ENCODE data around the gene RNF32. TPM values are rescaled to one million over a fixed set of nuclear protein-coding genes. Genes with fewer than 3 reads are reported as not detected.

RNF32 gene
- total RNA-seq, 1 experiment from 2014 or later: 3.5 TPM

- H3K27ac ChIP-seq (ENCODE audit: low read length): no peak overlapping the region
- intact Hi-C loops (cut with micrococcal nuclease; ENCODE audit: unreplicated experiment) (loop anchor here (5.0 to 10.0 kb wide), 2 partner anchors 112 to 856 kb away; no protein-coding TSS in a partner anchor), in situ Hi-C loops (cut with HindIII; ENCODE audit: low pct_unique_long_range_greater_than_20kb, low sequenced_read_pairs) (no loop called here)
- no peaks in the 10 kb centered on the region for H3K27me3 ChIP-seq (ENCODE audit: control insufficient read depth, insufficient read depth, low read length)
- H3K4me3 ChIP-seq (ENCODE audit: low read depth in 2 of 2, low read length in 2 of 2): no peak overlapping the region
- H3K4me1 ChIP-seq (ENCODE audit: control insufficient read depth, insufficient read depth, low read length): no peaks in the 10 kb centered on the region
- no peak; the same call in 1 of the 2 replicates for ATAC-seq
- no peaks in the 10 kb centered on the region for H3K36me3 ChIP-seq (ENCODE audit: control insufficient read depth, insufficient read depth, low read length)
- H3K9me3 ChIP-seq (ENCODE audit: control insufficient read depth, insufficient read depth, low read depth, low read length): no peaks in the 10 kb centered on the region
- BruUV-seq (replicated peaks): no TSS peak
- CTCF ChIA-PET: no interaction called here
- POLR2A ChIA-PET: no interaction called here
- no peak for TF ChIP-seq SIN3A (IDR thresholded peaks at IDR 0.05; ENCODE audit: borderline replicate concordance, insufficient read depth, low read depth, low read length)
- no peak for TF ChIP-seq POLR2AphosphoS5 (IDR thresholded peaks at IDR 0.05; ENCODE audit: low read depth, low read length)
- no peak for TF ChIP-seq REST (IDR thresholded peaks at IDR 0.05; ENCODE audit: insufficient read depth in 1 of 2, low read depth in 2 of 2, low read length in 1 of 2)
- no peak for TF ChIP-seq CTCF (IDR thresholded peaks at IDR 0.05)
- TF ChIP-seq TCF7L2 (IDR thresholded peaks at IDR 0.05; ENCODE audit: low read depth, low read length): no peak
- DNase-seq (ENCODE audit: low read depth, low spot score): no peak
These were observed 12.5 kb downstream of the RNF32 start for GRCh38 chr7:156652886-156653568.

- no peak for DNase-seq (ENCODE audit: low read depth, low spot score)
- ChIA-PET POLR2A (no interaction called here), CTCF (no interaction called here)
- in situ Hi-C loops (cut with HindIII; ENCODE audit: low pct_unique_long_range_greater_than_20kb, low sequenced_read_pairs) (no loop called here), intact Hi-C loops (cut with micrococcal nuclease; ENCODE audit: unreplicated experiment) (loop anchor here (5.0 to 10.0 kb wide), 2 partner anchors 110 to 857 kb away; no protein-coding TSS in a partner anchor)
- no peaks in the 10 kb centered on the region for H3K27me3 ChIP-seq (ENCODE audit: control insufficient read depth, insufficient read depth, low read length)
- no peaks in the 10 kb centered on the region for H3K4me1 ChIP-seq (ENCODE audit: control insufficient read depth, insufficient read depth, low read length)
- no TSS peak for BruUV-seq (replicated peaks)
- H3K27ac ChIP-seq (ENCODE audit: low read length): no peak overlapping the region
- H3K9me3 ChIP-seq (ENCODE audit: control insufficient read depth, insufficient read depth, low read depth, low read length): no peaks in the 10 kb centered on the region
- H3K36me3 ChIP-seq (ENCODE audit: control insufficient read depth, insufficient read depth, low read length): no peaks in the 10 kb centered on the region
- TF ChIP-seq POLR2AphosphoS5 (IDR thresholded peaks at IDR 0.05; ENCODE audit: low read depth, low read length): no peak
- TF ChIP-seq REST (IDR thresholded peaks at IDR 0.05; ENCODE audit: insufficient read depth in 1 of 2, low read depth in 2 of 2, low read length in 1 of 2): no peak
- TF ChIP-seq SIN3A (IDR thresholded peaks at IDR 0.05; ENCODE audit: borderline replicate concordance, insufficient read depth, low read depth, low read length): no peak
- TF ChIP-seq TCF7L2 (IDR thresholded peaks at IDR 0.05; ENCODE audit: low read depth, low read length): no peak
- no peak for TF ChIP-seq CTCF (IDR thresholded peaks at IDR 0.05)
- ATAC-seq: no peak
- H3K4me3 ChIP-seq (ENCODE audit: low read depth in 2 of 2, low read length in 2 of 2): no peak overlapping the region
These were observed 14.1 kb downstream of the RNF32 start for GRCh38 chr7:156654511-156655234.
